NCI-H2227 (cell line): Measurements from ENCODE around the gene OSR1.
"Not testable (repeated sequence)": the region's sequence is repeated elsewhere in the genome, so short reads cannot be mapped to it uniquely, and the experiment has no call there.

Experiments used
- DNase-seq: peaks from one replicate; lab custom pipeline; 2025; ENCODE audit not compliant: unreplicated experiment; lab: John Stamatoyannopoulos, UW

OSR1 gene

GRCh38 chr2:19336781-19337180 lies 21.6 kb downstream of the OSR1 start:
- DNase-seq = no peak

- no peak for DNase-seq
Measured at GRCh38 chr2:19332503-19332902, 25.9 kb downstream of the OSR1 start.

GRCh38 chr2:19331450-19331849 lies 27.0 kb downstream of the OSR1 start:
- DNase-seq = no peak

- no peak for DNase-seq
Measured at GRCh38 chr2:19330436-19330835, 28.0 kb downstream of the OSR1 start.

GRCh38 chr2:19329445-19329844 lies 29.0 kb downstream of the OSR1 start:
- no peak for DNase-seq

GRCh38 chr2:19327496-19327895 lies 30.9 kb downstream of the OSR1 start:
- DNase-seq = no peak

GRCh38 chr2:19321946-19322345 lies 36.5 kb downstream of the OSR1 start:
- no peak for DNase-seq

GRCh38 chr2:19320813-19321212 lies 37.6 kb downstream of the OSR1 start:
- no peak for DNase-seq

- no peak for DNase-seq
Measured at GRCh38 chr2:19319698-19320097, 38.7 kb downstream of the OSR1 start.

- DNase-seq = no peak
Measured at GRCh38 chr2:19319064-19319463, 39.4 kb downstream of the OSR1 start.

GRCh38 chr2:19313553-19313952 lies 44.9 kb downstream of the OSR1 start:
- no peak for DNase-seq

- DNase-seq = no peak
Measured at GRCh38 chr2:19312949-19313348, 45.5 kb downstream of the OSR1 start.

GRCh38 chr2:19306065-19306464 lies 52.4 kb downstream of the OSR1 start:
- not testable (repeated sequence) for DNase-seq

GRCh38 chr2:19305400-19306055 lies 52.9 kb downstream of the OSR1 start:
- DNase-seq = peak; percentile 8

- no peak for DNase-seq
Measured at GRCh38 chr2:19301706-19302105, 56.7 kb downstream of the OSR1 start.
